Parathyroid adenoma (tissue), 2 donors: ENCODE data around the gene MAP3K5.

ENCODE experiments used
- H2AFZ ChIP-seq: fragments of 300-600 bp; sonication (generic); one replicate; pipeline ENCODE4 v1.7.0; 2017; ENCODE audit warnings: antibody characterized with exemption, mild to moderate bottlenecking
- H3K27ac ChIP-seq: fragments of 300-600 bp; sonication (generic); one replicate; pipeline ENCODE4 v1.7.0; 2017
- H3K27me3 ChIP-seq: fragments of 300-600 bp; sonication (generic); one replicate; pipeline ENCODE4 v1.7.0; 2017; ENCODE audit warnings: low read length; ENCODE audit not compliant: control insufficient read depth, insufficient read depth
- H3K36me3 ChIP-seq: fragments of 300-600 bp; sonication (generic); one replicate; pipeline ENCODE4 v1.7.0; 2017; ENCODE audit warnings: low read length; ENCODE audit not compliant: control insufficient read depth, insufficient read depth
- H3K4me1 ChIP-seq: fragments of 300-600 bp; sonication (generic); one replicate; pipeline ENCODE4 v1.7.0; 2017; ENCODE audit warnings: control low read depth
- H3K4me2 ChIP-seq: fragments of 300-600 bp; sonication (generic); one replicate; pipeline ENCODE4 v1.7.0; 2017; ENCODE audit warnings: low read length
- H3K4me3 ChIP-seq: fragments of 300-600 bp; sonication (generic); one replicate; pipeline ENCODE4 v1.7.0; 2017; ENCODE audit warnings: low read depth, low read length
- H3K79me2 ChIP-seq: fragments of 300-600 bp; sonication (generic); one replicate; pipeline ENCODE4 v1.7.0; 2017; ENCODE audit warnings: control low read depth
- H3K9ac ChIP-seq: fragments of 300-600 bp; sonication (generic); one replicate; pipeline ENCODE4 v1.7.0; 2017; ENCODE audit warnings: mild to moderate bottlenecking
- H3K9me3 ChIP-seq: fragments of 300-600 bp; sonication (generic); one replicate; pipeline ENCODE4 v1.7.0; 2017; ENCODE audit warnings: low read length; ENCODE audit not compliant: control insufficient read depth
- CTCF ChIP-seq: fragments of 300-600 bp; sonication (generic); IDR thresholded peaks from one replicate; pipeline ENCODE4 v1.7.0; 2017; ENCODE audit warnings: antibody characterized with exemption, mild to moderate bottlenecking
- donor health status: primary hyperparathyroidism.

The MAP3K5 gene

GRCh38 chr6:136766274-136766673, 26.0 kb downstream of the MAP3K5 start:
- H3K27ac ChIP-seq, result no peak overlapping the region

GRCh38 chr6:136764517-136764993, 27.7 kb downstream of the MAP3K5 start:
- Histone ChIP-seq H3K9me3 (no peaks in the 10 kb centered on the region), H3K4me3 (no peak overlapping the region), H3K79me2 (no peaks in the 10 kb centered on the region), H3K9ac (no peak overlapping the region), H3K36me3 (no peaks in the 10 kb centered on the region), H3K4me2 (no peak overlapping the region), H3K27ac (no peak overlapping the region), H2AFZ (no peak overlapping the region), H3K4me1 (no peaks in the 10 kb centered on the region), H3K27me3 (no peaks in the 10 kb centered on the region)
- TF ChIP-seq CTCF, result no peak

More at GRCh38 chr6:136766274-136766673, 26.0 kb downstream of the MAP3K5 start:
- no peaks in the 10 kb centered on the region for H3K9me3 ChIP-seq
- H3K9ac ChIP-seq, result no peak overlapping the region
- H3K36me3 ChIP-seq, result no peaks in the 10 kb centered on the region
- no peak for TF ChIP-seq CTCF
- H2AFZ ChIP-seq, result no peak overlapping the region
- no peaks in the 10 kb centered on the region for H3K79me2 ChIP-seq
- no peaks in the 10 kb centered on the region for H3K4me1 ChIP-seq
- no peaks in the 10 kb centered on the region for H3K27me3 ChIP-seq
- no peak overlapping the region for H3K4me2 ChIP-seq
- H3K4me3 ChIP-seq, result no peak overlapping the region

- Histone ChIP-seq H3K79me2 (no peaks in the 10 kb centered on the region), H3K4me3 (no peak overlapping the region), H3K4me1 (no peaks in the 10 kb centered on the region), H3K9me3 (no peaks in the 10 kb centered on the region), H2AFZ (no peak overlapping the region), H3K27ac (no peak overlapping the region), H3K4me2 (no peak overlapping the region), H3K9ac (no peak overlapping the region), H3K27me3 (no peaks in the 10 kb centered on the region), H3K36me3 (no peaks in the 10 kb centered on the region)
- TF ChIP-seq CTCF, result no peak
Observed at GRCh38 chr6:136763716-136764516, 28.4 kb downstream of the MAP3K5 start.

GRCh38 chr6:136763255-136763654, 29.0 kb downstream of the MAP3K5 start:
- Histone ChIP-seq H3K27ac (no peak overlapping the region), H2AFZ (no peak overlapping the region), H3K9me3 (no peaks in the 10 kb centered on the region), H3K9ac (no peak overlapping the region), H3K4me1 (no peaks in the 10 kb centered on the region), H3K4me2 (no peak overlapping the region), H3K79me2 (no peaks in the 10 kb centered on the region), H3K36me3 (no peaks in the 10 kb centered on the region), H3K4me3 (no peak overlapping the region), H3K27me3 (no peaks in the 10 kb centered on the region)
- TF ChIP-seq CTCF, result no peak
